Left lobe of liver (tissue), 2 donors: ENCODE measurements around the gene GPRASP2. TPM values are rescaled to one million over a fixed set of nuclear protein-coding genes. Genes with fewer than 3 reads are reported as not detected.

Source experiments
- ATAC-seq: fragments of 200-7000 bp; cut with Tn5 transposase; one replicate; pipeline ENCODE4 v1.9.1; 2020; ENCODE audit warnings: mild to moderate bottlenecking, moderate library complexity
- DNase-seq: peaks from one replicate; pipeline ENCODE4 v3.0.0-alpha.2; 2020; ENCODE audit warnings: low spot score
- total RNA-seq: library from RNA; stranded (reverse); gene quantifications from one replicate; pipeline ENCODE4 v1.2.1, GENCODE V29; 2021
- donor health status: DM: no; HTN: no; CAD: no; lungs with moderate emphysema.
- donor health status: DM: no; HTN: yes; CAD: no.

The GPRASP2 gene
- total RNA-seq, 1 donor from 2014 or later, result 5.5 TPM

DNA sequence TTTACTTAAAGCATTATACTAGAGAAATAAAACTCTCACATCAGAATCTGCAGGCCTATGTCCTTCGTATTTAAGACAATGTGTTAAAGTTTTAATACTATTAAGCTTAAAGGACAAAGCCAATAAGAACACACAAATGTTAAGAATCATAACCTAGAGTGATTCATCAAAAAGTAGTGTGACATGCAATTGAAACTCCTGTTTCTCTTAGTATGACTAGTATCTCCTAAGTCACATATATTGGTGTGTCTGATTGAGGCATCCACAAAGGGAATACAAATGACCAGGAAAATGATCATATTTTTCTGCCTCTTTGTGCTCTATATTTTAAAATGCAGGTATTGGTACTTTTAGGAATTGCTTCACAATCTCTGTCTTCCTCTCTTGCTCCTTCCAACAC, 32.1 kb downstream of the GPRASP2 start:
- no peak for DNase-seq
- ATAC-seq, result no peak

DNA sequence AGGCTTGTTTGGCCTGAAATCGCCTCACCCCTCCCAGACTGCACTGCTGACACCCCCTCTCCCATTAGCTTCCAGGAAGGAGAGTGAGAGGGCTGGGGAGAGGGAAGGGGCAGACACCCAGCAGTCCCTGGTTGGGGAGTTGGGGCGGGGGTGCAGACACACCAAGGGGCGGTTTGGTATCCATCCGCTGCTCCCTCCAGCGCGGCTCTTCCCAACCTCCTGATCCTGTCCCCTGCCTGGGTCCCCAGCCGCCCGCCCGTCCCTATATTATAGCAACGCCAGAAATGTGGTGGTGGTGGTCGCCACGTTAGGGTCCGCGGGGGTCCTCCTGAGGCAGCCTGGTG, 33.2 kb downstream of the GPRASP2 start:
- no peak for DNase-seq
- no peak for ATAC-seq

DNA sequence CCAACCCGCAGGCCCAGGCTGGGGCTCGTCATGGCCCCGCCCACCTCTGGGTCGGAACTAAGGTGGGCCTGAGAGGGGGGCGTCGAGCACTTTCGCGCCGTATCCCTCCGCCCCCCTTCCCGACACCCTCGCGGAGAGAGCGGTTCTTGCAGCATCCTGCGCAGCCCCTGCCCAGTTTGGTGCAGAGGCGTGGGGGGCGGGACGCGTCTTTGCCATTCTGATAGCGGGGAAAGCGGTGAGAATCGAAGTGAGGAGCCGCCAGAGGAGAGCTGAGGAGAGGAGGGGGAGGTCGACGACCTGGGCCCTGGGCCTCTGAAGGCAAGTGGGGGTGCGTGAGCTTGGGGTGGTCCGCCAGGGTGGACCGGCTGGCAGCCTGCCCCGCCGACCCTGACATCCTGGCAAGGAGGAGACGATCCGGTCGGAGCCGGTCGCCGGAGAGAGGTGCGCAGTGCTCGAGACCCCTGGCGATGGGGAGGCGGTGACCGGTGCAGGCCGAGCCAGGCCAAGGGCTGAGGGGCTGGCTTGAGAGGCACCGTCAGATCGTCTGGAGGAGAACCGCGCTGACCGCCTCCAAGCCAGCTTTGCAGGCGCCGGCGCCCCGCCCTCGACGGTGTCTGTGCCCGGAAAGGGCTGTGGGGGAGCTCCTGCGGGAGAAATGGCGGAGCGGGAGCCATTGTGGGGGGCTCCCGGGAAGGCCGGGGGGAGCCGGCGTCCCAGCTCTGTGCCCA, 33.8 kb downstream of the GPRASP2 start:
- ATAC-seq (peak; percentile 59), DNase-seq (no peak)

DNA sequence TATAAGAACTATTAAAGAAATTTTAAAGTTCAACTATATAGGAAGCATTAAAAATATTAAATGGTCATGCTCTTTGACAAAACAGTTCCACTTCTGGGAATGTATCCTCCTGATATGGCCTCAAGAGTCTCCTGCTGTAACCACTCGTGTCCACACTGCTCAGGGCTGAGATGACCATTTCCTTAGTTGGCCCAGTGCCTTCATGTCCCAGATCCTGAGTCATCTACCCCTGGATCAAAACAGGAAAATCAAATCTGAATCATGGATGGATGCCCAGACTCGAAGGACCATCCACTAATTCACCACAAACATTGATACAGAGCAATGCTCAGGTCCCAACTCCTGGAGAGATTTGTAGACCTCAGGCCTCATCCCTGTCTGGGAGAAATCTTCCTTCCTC, 53.0 kb downstream of the GPRASP2 start:
- DNase-seq, result no peak
- peak; percentile 24 for ATAC-seq

DNA sequence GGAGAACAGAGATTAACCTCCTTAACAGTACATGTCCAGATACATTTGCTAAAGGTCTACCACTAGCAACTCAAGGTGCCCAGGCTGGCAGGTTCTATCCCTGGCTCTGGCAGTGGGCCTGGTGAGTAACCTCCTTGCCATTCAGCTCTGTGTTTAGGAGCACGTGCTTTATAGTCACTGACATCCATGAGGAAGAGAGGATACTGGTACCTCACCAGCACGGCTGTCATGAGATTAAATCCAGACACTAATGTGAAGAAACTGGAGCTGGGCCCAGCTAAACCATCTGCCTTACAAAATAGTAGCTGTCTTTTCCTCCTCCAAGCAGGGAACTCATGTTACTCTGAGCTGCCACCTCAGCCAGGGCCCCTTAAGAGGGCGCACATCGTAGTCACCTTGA, 53.6 kb downstream of the GPRASP2 start:
- no peak for DNase-seq

DNA sequence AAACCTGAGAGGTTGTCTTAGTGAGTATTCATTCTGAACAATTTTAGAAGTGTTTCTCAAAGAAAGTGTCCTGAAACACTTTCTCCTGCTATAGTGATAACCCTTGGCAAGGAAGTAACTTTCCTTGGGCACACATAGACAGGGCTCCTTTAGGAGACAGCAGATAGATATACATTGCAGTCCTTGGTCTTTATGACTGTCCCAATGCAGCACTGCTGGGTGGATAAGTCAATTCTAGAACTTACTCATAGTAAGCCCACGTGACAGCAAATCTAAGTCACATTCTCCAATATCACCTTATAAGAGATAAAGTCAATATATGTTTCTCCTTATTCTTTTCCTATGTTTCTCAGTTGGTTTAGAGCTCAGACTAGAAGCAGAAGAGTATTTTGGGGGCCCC, 55.0 kb downstream of the GPRASP2 start:
- DNase-seq, result no peak
- no peak for ATAC-seq

More for the DNA sequence above, 53.6 kb downstream of the GPRASP2 start:
- ATAC-seq, result no peak

Other genes with a start within 250 kb of the GPRASP2 start
- not detected for gene TCP11X2, start 240.6 kb upstream of the GPRASP2 start, total RNA-seq
- gene TMSB15A, start 195.7 kb upstream of the GPRASP2 start, total RNA-seq, result not detected
- 4.7 TPM for gene ARMCX5, start 112.9 kb upstream of the GPRASP2 start, total RNA-seq
- gene GPRASP1, start 61.0 kb upstream of the GPRASP2 start, total RNA-seq, result 1.4 TPM
- gene GPRASP3, start 8.3 kb downstream of the GPRASP2 start, total RNA-seq, result 2.4 TPM
- 0.25 TPM for gene RAB40AL, start 224.8 kb downstream of the GPRASP2 start, total RNA-seq